GM19397 (cell line): ENCODE measurements around the gene CTNS.
A peak's percentile ranks its signal among the peaks of the same experiment; 100 is the strongest.

Experiments
- ATAC-seq: cut with Tn5 transposase; IDR thresholded peaks from one replicate; pipeline ENCODE4 v1.9.1; 2021; ENCODE audit warnings: mild to moderate bottlenecking, moderate library complexity; ENCODE audit not compliant: unreplicated experiment

CTNS gene

GRCh38 chr17:3636154-3636907 is at the start of gene CTNS, which contains the start of gene SHPK:
TSS of gene CTNS (plus strand) at chr17:3636760. CDS start at chr17:3640207, 3,447 bp downstream.
TSS of gene SHPK (minus strand) at chr17:3636250. CDS start at chr17:3636219, 31 bp downstream.
- ATAC-seq = peak; percentile 93

GRCh38 chr17:3589784-3590183 is 46.8 kb upstream of the CTNS start:
- ATAC-seq = no peak

GRCh38 chr17:3590231-3590630 is 46.3 kb upstream of the CTNS start:
- ATAC-seq = no peak

GRCh38 chr17:3590768-3591167 is 45.8 kb upstream of the CTNS start:
- no peak for ATAC-seq

GRCh38 chr17:3592216-3592860 is 44.2 kb upstream of the CTNS start:
- ATAC-seq = no peak

- ATAC-seq = no peak
Observed at GRCh38 chr17:3593384-3593783, 43.2 kb upstream of the CTNS start.

- ATAC-seq = no peak
Observed at GRCh38 chr17:3594051-3594800, 42.3 kb upstream of the CTNS start.

GRCh38 chr17:3594976-3595375 is 41.6 kb upstream of the CTNS start:
- ATAC-seq = no peak

- ATAC-seq = no peak
Observed at GRCh38 chr17:3596804-3597464, 39.6 kb upstream of the CTNS start.

- no peak for ATAC-seq
Observed at GRCh38 chr17:3598078-3598477, 38.5 kb upstream of the CTNS start.

GRCh38 chr17:3600529-3601205 is 35.9 kb upstream of the CTNS start:
- no peak for ATAC-seq

- ATAC-seq = no peak
Observed at GRCh38 chr17:3602499-3602898, 34.1 kb upstream of the CTNS start.

GRCh38 chr17:3603119-3603869 is 33.3 kb upstream of the CTNS start:
- ATAC-seq = no peak

GRCh38 chr17:3603870-3604259 is 32.7 kb upstream of the CTNS start:
- no peak for ATAC-seq

- no peak for ATAC-seq
Observed at GRCh38 chr17:3609689-3610088, 26.9 kb upstream of the CTNS start.

GRCh38 chr17:3610523-3610922 is 26.0 kb upstream of the CTNS start:
- ATAC-seq = no peak

- no peak for ATAC-seq
Observed at GRCh38 chr17:3613124-3613523, 23.4 kb upstream of the CTNS start.

- no peak for ATAC-seq
Observed at GRCh38 chr17:3615160-3615870, 21.2 kb upstream of the CTNS start.

GRCh38 chr17:3621146-3621720 is 15.3 kb upstream of the CTNS start:
- no peak for ATAC-seq
